ENCODE results near the gene SLC25A1. TPM values are rescaled to one million over a fixed set of nuclear protein-coding genes. Genes with fewer than 3 reads are reported as not detected.

The SLC25A1 gene
- total RNA-seq, 1 donor from 2014 or later, result 63.0 TPM

- Histone ChIP-seq H3K27ac (no peak overlapping the region), H3K4me3 (no peak overlapping the region), H3K36me3 (peaks cover 4% of the 10 kb centered on the region), H3K4me1 (peaks cover 45% of the 10 kb centered on the region), H3K9me3 (no peaks in the 10 kb centered on the region), H3K27me3 (peaks cover 9% of the 10 kb centered on the region)
- TF ChIP-seq CTCF (IDR thresholded peaks at IDR 0.05), result no peak
- ATAC-seq, result no peak
- no peak for DNase-seq
- intact Hi-C loops (cut with DNase I), result no loop called here
Measured at GRCh38 chr22:19174106-19175025, 4.2 kb downstream of the SLC25A1 start.

DNA sequence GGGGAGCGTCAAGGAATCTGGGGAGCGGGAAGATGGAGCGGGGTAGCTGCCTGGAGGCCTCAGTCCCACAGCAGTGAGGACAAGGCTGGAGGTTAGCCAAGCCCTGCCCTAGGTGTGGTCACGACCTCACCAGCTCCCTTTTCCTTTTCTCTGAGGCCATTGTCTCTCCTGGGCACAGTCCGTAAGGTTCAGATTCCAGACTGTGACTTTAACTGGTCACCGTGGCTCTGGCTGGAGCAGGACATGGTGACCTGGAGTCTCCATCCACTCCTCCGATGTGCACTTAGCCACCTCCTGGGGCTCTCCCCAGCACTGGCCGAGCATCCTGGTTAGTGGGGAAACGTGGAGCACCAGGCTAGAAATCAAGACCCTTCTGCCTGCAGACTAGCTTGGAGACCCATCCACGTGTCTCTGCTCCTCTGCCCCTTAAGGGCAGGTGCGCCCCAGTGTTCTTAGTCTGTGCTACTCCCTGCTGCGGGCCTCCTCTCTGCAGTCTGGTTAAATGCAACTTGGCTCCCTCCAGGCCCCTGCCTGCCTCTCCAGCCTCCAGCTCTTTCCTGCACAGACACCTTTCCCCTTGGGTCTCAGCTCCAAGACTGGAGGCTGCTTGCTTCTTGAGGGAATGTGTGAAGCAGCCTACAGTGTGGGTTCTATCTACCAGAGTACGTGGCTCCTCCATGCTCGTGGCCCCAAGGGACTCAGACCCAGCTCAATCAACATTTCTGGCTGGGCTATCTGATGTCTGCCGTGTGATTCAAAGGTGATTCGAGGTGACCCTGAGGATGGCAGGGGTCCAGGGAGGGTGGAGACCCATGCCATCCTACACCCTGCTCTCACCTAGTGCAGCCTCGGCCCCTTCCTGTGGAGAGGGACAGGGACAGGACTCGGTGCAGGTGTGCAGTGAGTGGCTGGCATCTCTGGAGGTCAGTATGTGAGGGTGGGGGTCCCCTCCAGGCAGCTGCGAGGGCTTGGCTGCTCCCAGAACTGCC lies 5.2 kb downstream of the SLC25A1 start:
- intact Hi-C loops (cut with DNase I), result no loop called here
- Histone ChIP-seq H3K27ac (no peak overlapping the region), H3K4me1 (peaks cover 46% of the 10 kb centered on the region), H3K36me3 (peaks cover 4% of the 10 kb centered on the region), H3K9me3 (no peaks in the 10 kb centered on the region), H3K27me3 (peaks cover 18% of the 10 kb centered on the region), H3K4me3 (no peak overlapping the region)
- TF ChIP-seq CTCF (IDR thresholded peaks at IDR 0.05), result no peak
- DNase-seq (no peak), ATAC-seq (no peak)

DNA sequence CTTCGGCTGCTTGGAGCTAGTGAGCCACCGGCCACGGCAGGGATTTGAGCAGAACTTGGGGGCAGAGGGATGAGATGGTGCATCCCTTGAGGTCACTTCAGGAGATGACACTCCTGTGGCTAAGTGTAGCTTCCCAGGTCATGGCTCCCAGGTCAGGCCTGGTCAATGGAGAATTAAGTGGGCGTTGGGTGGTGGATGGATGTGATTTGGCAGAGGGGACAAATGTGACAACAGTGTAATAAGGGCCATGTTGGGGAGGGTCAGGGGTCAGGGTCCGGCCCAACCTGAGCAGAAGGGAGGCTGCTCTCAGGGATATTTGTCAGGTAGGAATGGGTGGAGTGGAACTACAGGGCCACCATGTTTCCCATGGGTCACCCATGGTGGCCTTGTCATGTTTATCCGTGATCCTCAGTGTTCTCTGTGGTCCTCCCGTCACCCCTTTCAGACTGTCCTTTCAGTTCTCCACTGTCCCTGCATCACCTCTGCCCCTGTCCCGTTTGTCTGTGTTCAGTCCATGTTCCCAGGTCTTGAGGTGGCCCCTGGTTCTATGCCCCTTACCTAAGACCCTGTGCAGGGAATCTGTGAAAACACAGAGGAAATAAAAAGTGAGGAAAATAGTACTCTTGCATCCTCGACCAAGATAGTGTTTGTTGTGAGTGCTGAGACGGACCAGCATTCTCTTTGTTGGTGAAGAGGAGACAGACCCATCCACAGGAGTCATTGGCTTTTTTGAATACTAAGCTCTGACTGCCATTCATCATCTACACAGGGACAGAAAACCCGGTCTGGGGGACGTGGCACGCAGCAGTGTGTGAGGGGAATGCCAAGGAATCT lies 6.1 kb downstream of the SLC25A1 start:
- Histone ChIP-seq H3K4me3 (peak overlapping the region; percentile 93), H3K36me3 (peaks cover 4% of the 10 kb centered on the region), H3K9me3 (no peaks in the 10 kb centered on the region), H3K27me3 (peaks cover 27% of the 10 kb centered on the region), H3K4me1 (peaks cover 43% of the 10 kb centered on the region), H3K27ac (peak overlapping the region; percentile 87)
- ATAC-seq, result no peak
- intact Hi-C loops (cut with DNase I), result no loop called here
- no peak for TF ChIP-seq CTCF (IDR thresholded peaks at IDR 0.05)
- DNase-seq, result no peak

DNA sequence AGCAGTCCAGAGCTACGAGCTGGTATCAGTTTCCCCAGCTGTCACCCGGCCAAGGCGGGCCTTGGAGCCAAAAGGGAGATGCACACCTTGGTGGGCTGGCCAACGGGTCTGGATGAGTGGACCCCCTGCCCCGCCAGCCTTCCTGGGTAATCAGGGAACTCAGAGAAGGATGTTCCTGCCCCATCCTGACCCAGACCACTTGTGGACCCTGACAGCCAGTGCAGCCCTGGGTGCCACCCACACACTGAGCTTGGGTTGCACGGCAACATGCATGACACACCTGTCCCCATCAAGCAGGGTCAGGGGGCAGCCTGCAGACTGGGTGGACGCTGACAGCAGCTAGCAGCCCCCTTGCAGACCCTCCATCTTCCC lies 8.6 kb downstream of the SLC25A1 start:
- intact Hi-C loops (cut with DNase I), result no loop called here
- no peaks in the 10 kb centered on the region for H3K9me3 ChIP-seq
- no peak for DNase-seq
- peaks cover 43% of the 10 kb centered on the region for H3K27me3 ChIP-seq
- no peak for TF ChIP-seq CTCF (IDR thresholded peaks at IDR 0.05)
- H3K4me3 ChIP-seq, result no peak overlapping the region
- no peak for ATAC-seq
- H3K36me3 ChIP-seq, result no peaks in the 10 kb centered on the region
- H3K27ac ChIP-seq, result no peak overlapping the region
- H3K4me1 ChIP-seq, result peaks cover 36% of the 10 kb centered on the region
